ENCODE data around the gene RIPOR3. TPM values are rescaled to one million over a fixed set of nuclear protein-coding genes. Genes with fewer than 3 reads are reported as not detected.

RIPOR3 gene
- polyA plus RNA-seq, 1 of the 3 experiments (the other 2 are of a cell fraction), result 1.2 TPM

DNA sequence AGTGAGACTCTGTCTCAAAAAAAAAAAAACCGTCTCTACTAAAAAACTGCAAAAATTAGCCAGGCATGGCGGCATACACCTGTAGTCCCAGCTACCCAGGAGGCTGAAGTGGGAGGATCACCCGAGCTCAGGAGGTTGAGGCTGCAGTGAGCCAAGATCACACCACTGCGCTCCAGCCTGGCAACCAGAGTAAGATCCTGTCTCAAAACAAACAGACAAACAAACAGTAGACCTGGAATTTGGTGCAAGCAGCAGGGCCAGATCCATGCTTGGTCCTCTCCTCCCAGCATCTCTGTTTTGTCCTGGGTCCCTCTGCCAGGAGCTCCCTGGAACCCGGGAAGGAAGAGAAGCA lies 11.6 kb downstream of the RIPOR3 start:
- no peak overlapping the region for H3K27ac ChIP-seq (ENCODE audit: low read depth in 2 of 2, low read length in 1 of 2)

More for the DNA sequence above, 11.6 kb downstream of the RIPOR3 start:
- Histone ChIP-seq H3K4me2 (no peak overlapping the region), H3K4me3 (ENCODE audit: low read depth in 2 of 2, low read length in 1 of 2) (no peak overlapping the region), H3K27me3 (ENCODE audit: insufficient read depth) (no peaks in the 10 kb centered on the region), H2AFZ (ENCODE audit: low read depth) (no peak overlapping the region), H3K4me1 (ENCODE audit: control insufficient read depth in 1 of 2, insufficient read depth in 2 of 2, low read depth in 1 of 2, low read length in 1 of 2) (peaks cover 0 to 6% of the 10 kb centered on the region in 2 experiments; a peak in 1 of 4 replicates), H3F3A (replicated peaks; ENCODE audit: insufficient read depth) (no peaks in the 10 kb centered on the region), H3K79me2 (ENCODE audit: insufficient read depth) (no peaks in the 10 kb centered on the region), H3K9ac (no peak overlapping the region), H3K9me3 (no peaks in the 10 kb centered on the region), H3K36me3 (replicated peaks in 1 of 2; ENCODE audit: control insufficient read depth in 1 of 2, insufficient read depth in 2 of 2, low read length in 1 of 2) (no peaks in the 10 kb centered on the region), H4K20me1 (ENCODE audit: insufficient read depth) (no peaks in the 10 kb centered on the region), H3K9me2 (no peaks in the 10 kb centered on the region)
- TF ChIP-seq, protein P1, sequence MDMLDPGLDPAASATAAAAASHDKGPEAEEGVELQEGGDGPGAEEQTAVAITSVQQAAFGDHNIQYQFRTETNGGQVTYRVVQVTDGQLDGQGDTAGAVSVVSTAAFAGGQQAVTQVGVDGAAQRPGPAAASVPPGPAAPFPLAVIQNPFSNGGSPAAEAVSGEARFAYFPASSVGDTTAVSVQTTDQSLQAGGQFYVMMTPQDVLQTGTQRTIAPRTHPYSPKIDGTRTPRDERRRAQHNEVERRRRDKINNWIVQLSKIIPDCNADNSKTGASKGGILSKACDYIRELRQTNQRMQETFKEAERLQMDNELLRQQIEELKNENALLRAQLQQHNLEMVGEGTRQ (IDR thresholded peaks at IDR 0.05; ENCODE audit: borderline replicate concordance, low read depth, low read length), result no peak
- no peak for TF ChIP-seq RXRA (IDR thresholded peaks at IDR 0.05; ENCODE audit: borderline replicate concordance, low read depth)
- no peak for TF ChIP-seq JUND (IDR thresholded peaks at IDR 0.05)
- TF ChIP-seq RCOR1 (IDR thresholded peaks at IDR 0.05; ENCODE audit: low read length), result no peak
- TF ChIP-seq MEF2A (IDR thresholded peaks at IDR 0.05; ENCODE audit: borderline replicate concordance, low read depth), result no peak
- TF ChIP-seq, protein P2, sequence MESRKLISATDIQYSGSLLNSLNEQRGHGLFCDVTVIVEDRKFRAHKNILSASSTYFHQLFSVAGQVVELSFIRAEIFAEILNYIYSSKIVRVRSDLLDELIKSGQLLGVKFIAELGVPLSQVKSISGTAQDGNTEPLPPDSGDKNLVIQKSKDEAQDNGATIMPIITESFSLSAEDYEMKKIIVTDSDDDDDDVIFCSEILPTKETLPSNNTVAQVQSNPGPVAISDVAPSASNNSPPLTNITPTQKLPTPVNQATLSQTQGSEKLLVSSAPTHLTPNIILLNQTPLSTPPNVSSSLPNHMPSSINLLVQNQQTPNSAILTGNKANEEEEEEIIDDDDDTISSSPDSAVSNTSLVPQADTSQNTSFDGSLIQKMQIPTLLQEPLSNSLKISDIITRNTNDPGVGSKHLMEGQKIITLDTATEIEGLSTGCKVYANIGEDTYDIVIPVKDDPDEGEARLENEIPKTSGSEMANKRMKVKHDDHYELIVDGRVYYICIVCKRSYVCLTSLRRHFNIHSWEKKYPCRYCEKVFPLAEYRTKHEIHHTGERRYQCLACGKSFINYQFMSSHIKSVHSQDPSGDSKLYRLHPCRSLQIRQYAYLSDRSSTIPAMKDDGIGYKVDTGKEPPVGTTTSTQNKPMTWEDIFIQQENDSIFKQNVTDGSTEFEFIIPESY (IDR thresholded peaks at IDR 0.05; ENCODE audit: borderline replicate concordance, low read depth), result no peak
- TF ChIP-seq, protein P3, sequence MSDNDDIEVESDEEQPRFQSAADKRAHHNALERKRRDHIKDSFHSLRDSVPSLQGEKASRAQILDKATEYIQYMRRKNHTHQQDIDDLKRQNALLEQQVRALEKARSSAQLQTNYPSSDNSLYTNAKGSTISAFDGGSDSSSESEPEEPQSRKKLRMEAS (IDR thresholded peaks at IDR 0.05; ENCODE audit: low read depth), result no peak
- TF ChIP-seq FOSL2 (IDR thresholded peaks at IDR 0.05; ENCODE audit: borderline replicate concordance, low read depth), result no peak
- TF ChIP-seq SMC3 (IDR thresholded peaks at IDR 0.05; ENCODE audit: low read depth, low read length), result no peak
- TF ChIP-seq NFIC (IDR thresholded peaks at IDR 0.05; ENCODE audit: borderline replicate concordance), result no peak
- no peak for TF ChIP-seq RAD21 (IDR thresholded peaks at IDR 0.05; ENCODE audit: low read length)
- no peak for TF ChIP-seq YY1 (IDR thresholded peaks at IDR 0.05; ENCODE audit: low read depth)
- TF ChIP-seq, protein P4, sequence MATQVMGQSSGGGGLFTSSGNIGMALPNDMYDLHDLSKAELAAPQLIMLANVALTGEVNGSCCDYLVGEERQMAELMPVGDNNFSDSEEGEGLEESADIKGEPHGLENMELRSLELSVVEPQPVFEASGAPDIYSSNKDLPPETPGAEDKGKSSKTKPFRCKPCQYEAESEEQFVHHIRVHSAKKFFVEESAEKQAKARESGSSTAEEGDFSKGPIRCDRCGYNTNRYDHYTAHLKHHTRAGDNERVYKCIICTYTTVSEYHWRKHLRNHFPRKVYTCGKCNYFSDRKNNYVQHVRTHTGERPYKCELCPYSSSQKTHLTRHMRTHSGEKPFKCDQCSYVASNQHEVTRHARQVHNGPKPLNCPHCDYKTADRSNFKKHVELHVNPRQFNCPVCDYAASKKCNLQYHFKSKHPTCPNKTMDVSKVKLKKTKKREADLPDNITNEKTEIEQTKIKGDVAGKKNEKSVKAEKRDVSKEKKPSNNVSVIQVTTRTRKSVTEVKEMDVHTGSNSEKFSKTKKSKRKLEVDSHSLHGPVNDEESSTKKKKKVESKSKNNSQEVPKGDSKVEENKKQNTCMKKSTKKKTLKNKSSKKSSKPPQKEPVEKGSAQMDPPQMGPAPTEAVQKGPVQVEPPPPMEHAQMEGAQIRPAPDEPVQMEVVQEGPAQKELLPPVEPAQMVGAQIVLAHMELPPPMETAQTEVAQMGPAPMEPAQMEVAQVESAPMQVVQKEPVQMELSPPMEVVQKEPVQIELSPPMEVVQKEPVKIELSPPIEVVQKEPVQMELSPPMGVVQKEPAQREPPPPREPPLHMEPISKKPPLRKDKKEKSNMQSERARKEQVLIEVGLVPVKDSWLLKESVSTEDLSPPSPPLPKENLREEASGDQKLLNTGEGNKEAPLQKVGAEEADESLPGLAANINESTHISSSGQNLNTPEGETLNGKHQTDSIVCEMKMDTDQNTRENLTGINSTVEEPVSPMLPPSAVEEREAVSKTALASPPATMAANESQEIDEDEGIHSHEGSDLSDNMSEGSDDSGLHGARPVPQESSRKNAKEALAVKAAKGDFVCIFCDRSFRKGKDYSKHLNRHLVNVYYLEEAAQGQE (IDR thresholded peaks at IDR 0.05; ENCODE audit: low read depth, low read length), result no peak
- no peak for TF ChIP-seq ELF1 (IDR thresholded peaks at IDR 0.05)
- TF ChIP-seq MXI1 (IDR thresholded peaks at IDR 0.05; ENCODE audit: low read depth, low read length), result no peak
- no peak for TF ChIP-seq FOXM1 (IDR thresholded peaks at IDR 0.05; ENCODE audit: low read depth)
- TF ChIP-seq, protein P5, sequence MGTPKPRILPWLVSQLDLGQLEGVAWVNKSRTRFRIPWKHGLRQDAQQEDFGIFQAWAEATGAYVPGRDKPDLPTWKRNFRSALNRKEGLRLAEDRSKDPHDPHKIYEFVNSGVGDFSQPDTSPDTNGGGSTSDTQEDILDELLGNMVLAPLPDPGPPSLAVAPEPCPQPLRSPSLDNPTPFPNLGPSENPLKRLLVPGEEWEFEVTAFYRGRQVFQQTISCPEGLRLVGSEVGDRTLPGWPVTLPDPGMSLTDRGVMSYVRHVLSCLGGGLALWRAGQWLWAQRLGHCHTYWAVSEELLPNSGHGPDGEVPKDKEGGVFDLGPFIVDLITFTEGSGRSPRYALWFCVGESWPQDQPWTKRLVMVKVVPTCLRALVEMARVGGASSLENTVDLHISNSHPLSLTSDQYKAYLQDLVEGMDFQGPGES (IDR thresholded peaks at IDR 0.05; ENCODE audit: low read depth, low read length), result no peak
- TF ChIP-seq EP300 (IDR thresholded peaks at IDR 0.05; ENCODE audit: borderline replicate concordance in 1 of 2, low read depth in 1 of 2, low read length in 1 of 2), result no peak
- TF ChIP-seq, protein P6, sequence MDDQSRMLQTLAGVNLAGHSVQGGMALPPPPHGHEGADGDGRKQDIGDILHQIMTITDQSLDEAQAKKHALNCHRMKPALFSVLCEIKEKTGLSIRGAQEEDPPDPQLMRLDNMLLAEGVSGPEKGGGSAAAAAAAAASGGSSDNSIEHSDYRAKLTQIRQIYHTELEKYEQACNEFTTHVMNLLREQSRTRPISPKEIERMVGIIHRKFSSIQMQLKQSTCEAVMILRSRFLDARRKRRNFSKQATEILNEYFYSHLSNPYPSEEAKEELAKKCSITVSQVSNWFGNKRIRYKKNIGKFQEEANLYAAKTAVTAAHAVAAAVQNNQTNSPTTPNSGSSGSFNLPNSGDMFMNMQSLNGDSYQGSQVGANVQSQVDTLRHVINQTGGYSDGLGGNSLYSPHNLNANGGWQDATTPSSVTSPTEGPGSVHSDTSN (IDR thresholded peaks at IDR 0.05), result no peak
- WGBS (ENCODE audit: low lambda C conversion rate), result 72% methylated on average over 5 of the region's 5 CpGs
- DNase-seq, result no peak
- CTCF ChIA-PET, result interaction anchor here (1.4 kb wide), 1 partner anchor 11 kb away, joined by 4 read pairs; the partner anchor contains the start of gene RIPOR3
- POLR2A ChIA-PET, result interaction anchor here (1.8 kb wide), 1 partner anchor 10 kb away, joined by 5 read pairs; no protein-coding TSS in a partner anchor

All from SK-N-SH (cell line).